ENCODE results near the gene OR4Q2. TPM values are rescaled to one million over a fixed set of nuclear protein-coding genes. Genes with fewer than 3 reads are reported as not detected.

The OR4Q2 gene
- total and polyA plus RNA-seq, 2 donors (not counting 3 experiments of a cell fraction or from before 2014, with no cell fraction given) = not detected

DNA sequence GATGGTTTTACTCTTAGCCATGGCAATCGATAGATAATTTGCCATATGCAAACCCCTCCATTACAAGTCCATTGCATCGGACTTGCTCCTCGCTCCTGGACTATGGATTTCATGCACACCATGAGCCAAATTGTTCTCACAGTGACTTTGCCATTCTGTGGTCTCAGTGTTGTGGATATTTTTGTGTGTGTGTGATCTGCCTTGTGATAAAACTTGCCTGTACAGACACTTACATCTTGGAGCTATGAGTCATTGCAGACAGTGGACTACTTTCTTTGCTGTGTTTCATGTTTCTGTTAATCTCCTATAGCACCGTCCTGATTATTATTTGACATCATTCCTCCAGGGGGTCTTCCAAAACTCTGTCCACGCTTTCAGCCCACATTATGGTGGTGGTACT lies 42.3 kb downstream of the OR4Q2 start:
- TF ChIP-seq, protein P1, sequence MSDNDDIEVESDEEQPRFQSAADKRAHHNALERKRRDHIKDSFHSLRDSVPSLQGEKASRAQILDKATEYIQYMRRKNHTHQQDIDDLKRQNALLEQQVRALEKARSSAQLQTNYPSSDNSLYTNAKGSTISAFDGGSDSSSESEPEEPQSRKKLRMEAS (IDR thresholded peaks at IDR 0.05; ENCODE audit: insufficient read depth, insufficient read length) = no peak
- TF ChIP-seq FOS (IDR thresholded peaks at IDR 0.05; ENCODE audit: borderline replicate concordance, insufficient read depth, low read length) (no peak), GATA2 (IDR thresholded peaks at IDR 0.05; ENCODE audit: insufficient read depth, insufficient read length, low read depth, low read length) (no peak), MYC (IDR thresholded peaks at IDR 0.05; ENCODE audit: low read depth, low read length) (no peak), EZH2 (IDR thresholded peaks at IDR 0.05; ENCODE audit: borderline replicate concordance, low read depth, low read length, severe bottlenecking) (no peak), POLR2AphosphoS5 (IDR thresholded peaks at IDR 0.05; ENCODE audit: insufficient read depth, low read depth, low read length) (no peak), POLR2A (IDR thresholded peaks at IDR 0.05; ENCODE audit: low read depth, low read length) (no peak), JUN (IDR thresholded peaks at IDR 0.05; ENCODE audit: borderline replicate concordance, insufficient read depth, insufficient read length, low read depth) (no peak)
- TF ChIP-seq, protein P2, sequence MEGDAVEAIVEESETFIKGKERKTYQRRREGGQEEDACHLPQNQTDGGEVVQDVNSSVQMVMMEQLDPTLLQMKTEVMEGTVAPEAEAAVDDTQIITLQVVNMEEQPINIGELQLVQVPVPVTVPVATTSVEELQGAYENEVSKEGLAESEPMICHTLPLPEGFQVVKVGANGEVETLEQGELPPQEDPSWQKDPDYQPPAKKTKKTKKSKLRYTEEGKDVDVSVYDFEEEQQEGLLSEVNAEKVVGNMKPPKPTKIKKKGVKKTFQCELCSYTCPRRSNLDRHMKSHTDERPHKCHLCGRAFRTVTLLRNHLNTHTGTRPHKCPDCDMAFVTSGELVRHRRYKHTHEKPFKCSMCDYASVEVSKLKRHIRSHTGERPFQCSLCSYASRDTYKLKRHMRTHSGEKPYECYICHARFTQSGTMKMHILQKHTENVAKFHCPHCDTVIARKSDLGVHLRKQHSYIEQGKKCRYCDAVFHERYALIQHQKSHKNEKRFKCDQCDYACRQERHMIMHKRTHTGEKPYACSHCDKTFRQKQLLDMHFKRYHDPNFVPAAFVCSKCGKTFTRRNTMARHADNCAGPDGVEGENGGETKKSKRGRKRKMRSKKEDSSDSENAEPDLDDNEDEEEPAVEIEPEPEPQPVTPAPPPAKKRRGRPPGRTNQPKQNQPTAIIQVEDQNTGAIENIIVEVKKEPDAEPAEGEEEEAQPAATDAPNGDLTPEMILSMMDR (IDR thresholded peaks at IDR 0.05; ENCODE audit: extremely low read depth in 1 of 2, insufficient read depth in 1 of 2, low read depth in 1 of 2, low read length in 2 of 2) = no peak
- ChIA-PET POLR2A (no interaction called here), CTCF (no interaction called here)
- H3K9me3 ChIP-seq (replicated peaks; ENCODE audit: control insufficient read depth, insufficient read depth, low read length) = peaks cover 3% of the 10 kb centered on the region
- no peaks in the 10 kb centered on the region for H4K20me1 ChIP-seq (replicated peaks; ENCODE audit: control insufficient read depth, extremely low read depth, insufficient read depth, low read length)
- no peak overlapping the region for H3K9ac ChIP-seq (replicated peaks; ENCODE audit: extremely low read depth, insufficient read depth, low read length)
- H2AFZ ChIP-seq (ENCODE audit: low read depth, low read length) = no peak overlapping the region
- no peaks in the 10 kb centered on the region for H3K4me1 ChIP-seq (ENCODE audit: control insufficient read depth, extremely low read depth, insufficient read depth, low read length)
- no peak overlapping the region for H3K27ac ChIP-seq (ENCODE audit: insufficient read depth, low read depth, low read length)
- DNase-seq (ENCODE audit: low read depth, low spot score) (no peak), FAIRE-seq (no peak)
- H3K36me3 ChIP-seq (ENCODE audit: control insufficient read depth in 2 of 2, extremely low read depth in 1 of 2, insufficient read depth in 2 of 2, low read length in 2 of 2) = no peaks in the 10 kb centered on the region
- intact Hi-C loops (cut with micrococcal nuclease) (no loop called here), dilution Hi-C loops (cut with MboI; ENCODE audit: extremely low pct_ligation_motif_present, low sequenced_read_pairs) (no loop called here)
- H3K4me3 ChIP-seq (replicated peaks in 1 of 3; ENCODE audit: insufficient read depth in 1 of 3, low read depth in 1 of 3, low read length in 3 of 3) = no peak overlapping the region
- no TSS peak for BruUV-seq (replicated peaks)
- no peaks in the 10 kb centered on the region for H3K9me1 ChIP-seq (replicated peaks; ENCODE audit: control insufficient read depth, extremely low read depth, insufficient read depth, low read length)
- no peaks in the 10 kb centered on the region for H3K27me3 ChIP-seq (ENCODE audit: control insufficient read depth in 2 of 2, insufficient read depth in 2 of 2, low read length in 2 of 2)
- no peak overlapping the region for H3K4me2 ChIP-seq (ENCODE audit: insufficient read depth, low read length)
- H3K79me2 ChIP-seq (ENCODE audit: control insufficient read depth, insufficient read depth, low read length) = no peaks in the 10 kb centered on the region
